ENCODE data around the gene TMEM143.

Gene TMEM143

DNA sequence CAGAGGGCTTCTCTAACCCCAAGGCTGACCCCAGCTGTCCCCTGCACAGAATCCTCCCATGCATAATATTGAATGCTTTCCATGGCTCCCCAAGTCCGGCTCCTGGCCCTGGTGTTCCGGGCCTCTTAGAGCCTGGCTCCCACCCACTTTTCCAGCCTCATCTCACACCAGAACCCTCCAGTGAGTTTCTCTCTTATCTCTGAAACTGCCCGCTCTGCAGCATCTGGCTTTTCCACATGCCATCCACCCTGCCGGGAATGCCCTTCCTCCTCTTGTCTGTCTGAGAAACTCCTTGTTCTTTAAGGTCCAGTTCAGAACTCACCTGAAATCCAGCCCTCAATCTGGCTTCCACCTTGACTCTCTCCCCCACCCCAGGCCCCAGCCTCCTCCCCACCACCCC is 7.2 kb upstream of the TMEM143 start:
- Histone ChIP-seq H4K20me1 (no peaks in the 10 kb centered on the region), H3K27ac (no peak overlapping the region), H3K9ac (no peak overlapping the region), H3K36me3 (no peaks in the 10 kb centered on the region), H3K9me3 (replicated peaks in 1 of 11) (no peaks in the 10 kb centered on the region), H3K4me3 (no peak overlapping the region), H3K27me3 (no peaks in the 10 kb centered on the region), H3K4me2 (no peak overlapping the region; a peak in 1 of 22 replicates), H3K4me1 (peaks cover 10 to 89% (median 76%) of the 10 kb centered on the region in 10 experiments; a peak in 19 of 20 replicates)
- TF ChIP-seq Cebpa-rat (IDR thresholded peaks at IDR 0.05): no peak

DNA sequence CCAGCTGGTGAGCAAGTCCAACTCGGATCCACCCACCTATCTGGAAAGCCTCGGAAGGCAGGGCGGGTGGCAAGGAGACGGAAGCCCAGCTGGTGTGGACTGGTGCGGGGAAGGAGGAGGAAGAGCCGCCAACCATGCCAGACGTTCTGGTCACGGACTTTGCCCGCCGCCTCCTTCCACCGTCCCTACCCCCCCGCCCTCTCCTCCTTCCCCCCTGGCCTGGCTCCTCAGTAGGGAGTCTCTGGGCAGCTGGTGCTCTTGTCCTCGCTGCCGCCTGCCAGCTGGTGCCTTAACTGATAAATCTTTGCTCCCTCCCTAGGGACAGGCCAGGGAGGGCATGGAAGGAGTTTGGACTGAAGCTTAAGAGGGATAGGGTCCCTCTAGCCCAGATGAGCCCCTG is 5.2 kb upstream of the TMEM143 start:
- Histone ChIP-seq H3K9me3 (replicated peaks in 1 of 11) (no peaks in the 10 kb centered on the region), H4K20me1 (no peaks in the 10 kb centered on the region), H3K36me3 (no peaks in the 10 kb centered on the region), H3K4me2 (peak overlapping the region; percentile 67 to 87 (median 76)), H3K4me1 (peaks cover 15 to 87% (median 72%) of the 10 kb centered on the region in 10 experiments), H3K9ac (peak overlapping the region in 10 of 11 experiments; percentile 18 to 66 (median 54); a peak in 15 of 22 replicates), H3K27me3 (no peaks in the 10 kb centered on the region), H3K4me3 (no peak overlapping the region), H3K27ac (peak overlapping the region in 9 of 11 experiments; percentile 46 to 73 (median 70); a peak in 17 of 22 replicates)
- TF ChIP-seq Cebpa-rat (IDR thresholded peaks at IDR 0.05): no peak

DNA sequence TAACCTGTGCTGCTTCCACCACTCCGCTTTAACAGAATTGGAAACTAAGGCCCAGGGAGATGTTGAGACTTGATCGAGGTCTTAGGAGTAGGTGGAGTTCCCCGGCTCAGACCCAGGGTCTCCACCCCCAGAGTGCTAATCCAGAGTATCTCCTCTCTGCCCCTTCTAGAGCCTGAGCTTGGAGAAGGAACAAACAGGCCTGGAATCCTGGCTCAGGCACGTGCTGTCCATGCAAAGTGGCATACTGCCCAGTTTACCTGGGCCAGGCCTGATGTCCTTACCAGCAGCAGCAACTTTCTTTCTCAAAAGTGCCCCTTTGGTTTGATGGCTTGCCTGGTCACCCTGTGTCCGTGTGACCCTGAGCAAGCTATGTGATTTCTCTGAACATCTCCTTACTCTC is 4.1 kb upstream of the TMEM143 start:
- Histone ChIP-seq H3K36me3 (no peaks in the 10 kb centered on the region), H3K4me2 (peak overlapping the region in 6 of 11 experiments; percentile 68 to 85 (median 79); a peak in 11 of 22 replicates), H3K9ac (peak overlapping the region in 4 of 11 experiments; percentile 33 to 54 (median 42); a peak in 8 of 22 replicates), H3K27me3 (no peaks in the 10 kb centered on the region), H3K4me1 (peaks cover 20 to 83% (median 67%) of the 10 kb centered on the region in 10 experiments), H3K9me3 (replicated peaks in 1 of 11) (no peaks in the 10 kb centered on the region), H3K27ac (peak overlapping the region in 6 of 11 experiments; percentile 5 to 73 (median 64); a peak in 8 of 22 replicates), H4K20me1 (no peaks in the 10 kb centered on the region), H3K4me3 (no peak overlapping the region)
- no peak for TF ChIP-seq Cebpa-rat (IDR thresholded peaks at IDR 0.05)

DNA sequence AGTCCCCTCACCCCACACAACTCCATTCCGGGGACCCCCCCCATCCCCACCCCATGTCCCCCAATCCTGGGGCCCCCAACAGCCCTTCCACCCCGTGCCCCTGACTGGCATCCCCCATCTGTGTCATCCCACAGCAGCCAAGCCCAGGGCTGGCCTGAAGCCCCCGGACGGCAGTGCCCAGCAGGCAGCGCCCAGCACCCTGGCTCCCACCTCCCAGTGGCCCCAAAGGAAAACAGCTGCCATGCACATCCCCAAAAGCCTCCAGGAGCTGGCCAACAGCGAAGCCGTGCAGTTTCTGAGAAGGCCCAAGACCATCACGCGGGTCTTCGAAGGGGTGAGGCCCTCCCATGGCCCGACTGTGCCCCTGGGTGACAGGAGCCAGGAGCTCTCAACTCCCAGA is 1.9 kb upstream of the TMEM143 start:
- peaks cover 20 to 70% (median 59%) of the 10 kb centered on the region in 10 experiments for H3K4me1 ChIP-seq
- H3K4me3 ChIP-seq: no peak overlapping the region
- peak overlapping the region in 2 of 11 experiments; percentile 10 to 42; a peak in 2 of 22 replicates for H3K27ac ChIP-seq
- no peaks in the 10 kb centered on the region for H4K20me1 ChIP-seq
- no peaks in the 10 kb centered on the region for H3K36me3 ChIP-seq
- peak overlapping the region in 1 of 11 experiments; percentile 18; a peak in 2 of 22 replicates for H3K9ac ChIP-seq
- no peaks in the 10 kb centered on the region for H3K27me3 ChIP-seq
- TF ChIP-seq Cebpa-rat (IDR thresholded peaks at IDR 0.05): no peak
- no peaks in the 10 kb centered on the region for H3K9me3 ChIP-seq (replicated peaks in 1 of 11)
- peak overlapping the region in 5 of 11 experiments; percentile 1 to 75 (median 31); a peak in 5 of 22 replicates for H3K4me2 ChIP-seq

DNA sequence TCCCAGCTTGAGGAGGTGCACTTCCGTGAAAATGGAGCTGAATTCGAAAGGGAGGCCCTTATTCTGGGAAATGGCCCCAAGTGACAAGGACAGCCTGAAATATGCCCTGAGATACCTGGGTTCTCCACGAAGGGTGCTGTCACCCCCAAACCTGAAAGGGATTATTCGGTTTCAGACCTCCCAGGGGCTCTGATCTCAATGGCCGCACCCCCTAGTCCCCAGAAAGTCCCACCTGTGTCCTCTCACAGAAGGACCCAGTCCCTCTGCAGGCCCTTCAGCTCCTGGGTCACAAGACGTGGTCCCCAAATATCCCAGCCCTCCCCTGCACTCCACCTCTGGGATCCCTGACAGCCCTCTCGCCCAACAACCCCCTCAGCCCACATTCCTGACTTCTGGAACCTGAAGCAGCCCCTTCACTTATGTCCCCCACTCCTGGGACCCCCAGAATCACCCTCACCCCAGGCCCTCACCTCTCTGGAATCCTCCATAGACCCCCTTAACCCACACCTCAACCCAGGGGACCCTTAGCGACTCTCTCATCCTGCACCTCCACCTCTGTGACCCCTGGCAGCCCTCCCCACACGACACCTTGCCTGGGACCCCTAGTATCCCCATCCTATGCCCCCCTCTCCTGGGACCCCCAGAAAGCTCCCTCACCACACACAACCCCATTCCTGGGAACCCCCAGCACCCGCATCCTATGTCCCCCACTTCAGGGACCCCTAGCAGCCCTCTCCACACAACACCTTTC is 1.0 kb upstream of the TMEM143 start:
- H3K27ac ChIP-seq: peak overlapping the region; percentile 51 to 91 (median 84); a peak in 21 of 22 replicates
- H3K9me3 ChIP-seq (replicated peaks in 1 of 11): no peaks in the 10 kb centered on the region
- H3K36me3 ChIP-seq: peaks cover 0 to 4% (median 0%) of the 10 kb centered on the region in 11 experiments; a peak in 2 of 22 replicates
- H3K4me2 ChIP-seq: peak overlapping the region; percentile 69 to 94 (median 84)
- H3K27me3 ChIP-seq: no peaks in the 10 kb centered on the region
- no peak for TF ChIP-seq Cebpa-rat (IDR thresholded peaks at IDR 0.05)
- H3K9ac ChIP-seq: peak overlapping the region; percentile 61 to 81 (median 72); a peak in 21 of 22 replicates
- H3K4me3 ChIP-seq: peak overlapping the region in 9 of 10 experiments; percentile 48 to 77 (median 52); a peak in 19 of 20 replicates
- H3K4me1 ChIP-seq: peaks cover 20 to 66% (median 54%) of the 10 kb centered on the region in 10 experiments
- H4K20me1 ChIP-seq: no peaks in the 10 kb centered on the region

DNA sequence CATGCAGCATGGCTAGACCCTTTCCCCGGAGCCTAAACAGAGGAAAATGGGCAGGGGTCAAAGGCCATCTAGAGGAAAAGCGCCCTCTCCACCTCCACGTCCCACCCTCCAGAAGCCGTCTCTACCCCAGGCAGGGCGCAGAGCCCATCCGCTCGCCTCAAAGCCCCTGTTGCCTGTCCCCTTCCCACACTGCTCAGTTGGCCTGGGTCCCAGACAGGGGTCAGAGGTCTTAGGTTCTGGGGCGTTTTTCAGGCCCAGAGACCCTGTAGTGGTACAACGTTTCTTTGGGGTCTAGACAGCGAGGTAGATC is 285 bp downstream of the TMEM143 start:
- peak overlapping the region; percentile 51 to 77 (median 66) for H3K4me3 ChIP-seq
- no peak for TF ChIP-seq Cebpa-rat (IDR thresholded peaks at IDR 0.05)
- peaks cover 10 to 53% (median 41%) of the 10 kb centered on the region in 10 experiments for H3K4me1 ChIP-seq
- H4K20me1 ChIP-seq: no peaks in the 10 kb centered on the region
- H3K27me3 ChIP-seq: no peaks in the 10 kb centered on the region
- H3K4me2 ChIP-seq: peak overlapping the region; percentile 88 to 99 (median 98)
- no peaks in the 10 kb centered on the region for H3K9me3 ChIP-seq (replicated peaks in 1 of 11)
- peak overlapping the region; percentile 74 to 91 (median 89) for H3K27ac ChIP-seq
- H3K36me3 ChIP-seq: peaks cover 0 to 6% (median 0%) of the 10 kb centered on the region in 11 experiments; a peak in 2 of 22 replicates
- peak overlapping the region; percentile 80 to 88 (median 84) for H3K9ac ChIP-seq

DNA sequence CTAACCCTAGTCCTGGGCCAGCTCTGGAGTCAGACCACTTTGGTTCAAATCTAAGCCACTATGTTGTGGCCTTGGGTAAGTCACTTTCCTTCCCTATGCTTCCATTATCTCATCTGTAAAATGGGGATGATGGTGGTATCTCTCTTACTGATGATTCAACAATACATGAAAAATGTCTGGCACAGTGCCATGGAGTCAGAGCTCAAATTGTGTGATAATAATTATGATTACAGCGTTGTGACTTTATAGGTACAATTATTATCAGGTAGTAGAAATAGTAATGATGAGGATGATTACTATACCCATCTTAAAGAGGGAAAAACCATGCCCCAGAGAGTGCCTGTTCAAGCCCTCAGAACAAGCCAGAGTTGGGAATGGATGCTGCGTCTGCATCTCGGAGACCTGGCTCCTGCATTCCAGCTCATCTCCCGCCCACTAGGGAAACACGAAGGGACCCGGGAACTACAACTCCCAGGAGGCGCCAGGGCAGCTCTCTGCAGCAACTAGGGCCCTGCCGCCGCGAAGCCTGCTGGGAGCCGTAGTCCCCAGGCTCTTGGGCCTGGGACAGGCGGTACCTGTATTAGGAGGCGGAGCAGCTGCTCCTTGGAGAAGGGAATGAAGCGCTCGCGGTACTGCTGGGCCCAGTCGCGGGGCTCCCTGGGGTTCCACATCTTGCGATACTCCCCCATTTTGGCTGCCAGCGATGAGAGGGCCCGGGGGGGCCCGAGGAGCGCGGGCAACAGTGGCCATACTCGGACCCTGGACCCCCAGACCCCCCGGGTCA is 832 bp downstream of the TMEM143 start:
- Histone ChIP-seq H3K36me3 (peaks cover 0 to 6% (median 0%) of the 10 kb centered on the region in 11 experiments; a peak in 2 of 22 replicates), H3K9ac (peak overlapping the region; percentile 80 to 88 (median 84)), H3K4me1 (peaks cover 10 to 47% (median 35%) of the 10 kb centered on the region in 10 experiments), H3K27ac (peak overlapping the region; percentile 74 to 91 (median 89)), H4K20me1 (no peaks in the 10 kb centered on the region), H3K4me3 (peak overlapping the region; percentile 51 to 77 (median 66)), H3K4me2 (peak overlapping the region; percentile 88 to 99 (median 98)), H3K9me3 (replicated peaks in 1 of 11) (no peaks in the 10 kb centered on the region), H3K27me3 (no peaks in the 10 kb centered on the region)
- TF ChIP-seq Cebpa-rat (IDR thresholded peaks at IDR 0.05): no peak

DNA sequence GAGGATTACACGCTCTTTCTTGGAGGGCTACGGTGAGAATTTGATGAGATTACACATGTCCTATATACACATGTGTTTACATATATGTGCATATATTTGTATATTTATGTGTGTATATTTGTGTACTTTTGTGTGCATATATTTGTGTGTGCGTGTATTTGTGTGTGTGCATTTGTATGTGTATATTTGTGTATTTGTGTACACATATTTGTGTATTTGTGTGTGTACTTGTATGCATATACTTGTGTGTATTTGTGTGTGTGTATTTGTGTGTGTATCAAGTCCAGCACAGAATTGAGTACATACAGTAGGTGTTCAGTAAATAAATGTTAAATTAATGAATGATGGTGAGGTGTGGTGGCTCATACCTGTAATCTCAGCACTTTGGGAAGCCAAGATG is 1.8 kb downstream of the TMEM143 start:
- no peak overlapping the region for H3K4me2 ChIP-seq
- no peak for TF ChIP-seq Cebpa-rat (IDR thresholded peaks at IDR 0.05)
- peaks cover 10 to 37% (median 26%) of the 10 kb centered on the region in 10 experiments for H3K4me1 ChIP-seq
- no peaks in the 10 kb centered on the region for H4K20me1 ChIP-seq
- no peak overlapping the region for H3K9ac ChIP-seq
- H3K36me3 ChIP-seq: peaks cover 0 to 6% (median 0%) of the 10 kb centered on the region in 11 experiments; a peak in 2 of 22 replicates
- no peak overlapping the region for H3K27ac ChIP-seq
- no peaks in the 10 kb centered on the region for H3K9me3 ChIP-seq (replicated peaks in 1 of 11)
- H3K27me3 ChIP-seq: no peaks in the 10 kb centered on the region
- H3K4me3 ChIP-seq: no peak overlapping the region

DNA sequence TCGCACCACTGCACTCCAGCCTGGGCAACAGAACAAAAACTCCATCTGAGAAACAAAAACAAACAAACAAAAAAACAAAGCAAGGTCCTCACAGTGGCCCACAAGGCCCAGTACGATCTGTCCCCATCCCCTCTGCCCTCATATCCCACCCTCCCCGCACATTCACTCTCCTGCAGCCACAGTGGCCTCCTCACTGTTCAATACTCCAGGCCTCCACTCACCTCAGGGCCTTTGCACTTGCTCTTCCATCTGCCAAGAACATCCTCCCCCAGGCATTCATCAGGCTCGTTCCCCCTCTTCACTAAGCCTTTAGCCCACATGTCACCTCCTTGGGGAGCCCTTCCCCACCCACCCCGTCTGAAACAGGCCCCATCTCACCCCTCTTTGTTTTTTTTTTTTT is 4.6 kb downstream of the TMEM143 start:
- TF ChIP-seq Cebpa-rat (IDR thresholded peaks at IDR 0.05): no peak
- no peak overlapping the region for H3K9ac ChIP-seq

More for the DNA sequence above, 4.6 kb downstream of the TMEM143 start:
- H3K36me3 ChIP-seq: peaks cover 0 to 6% (median 0%) of the 10 kb centered on the region in 11 experiments; a peak in 2 of 22 replicates
- no peaks in the 10 kb centered on the region for H3K9me3 ChIP-seq (replicated peaks in 1 of 11)
- no peak overlapping the region for H3K4me2 ChIP-seq
- H3K27ac ChIP-seq: no peak overlapping the region
- no peaks in the 10 kb centered on the region for H4K20me1 ChIP-seq
- H3K27me3 ChIP-seq: no peaks in the 10 kb centered on the region
- peaks cover 11 to 28% (median 22%) of the 10 kb centered on the region in 10 experiments for H3K4me1 ChIP-seq
- H3K4me3 ChIP-seq: no peak overlapping the region
